GM12874 (cell line): ENCODE data around the gene CFAP119.

Source experiments
- CTCF ChIP-seq: IDR thresholded peaks from 2 replicates; pipeline ENCODE4 v1.5.1; 2011; ENCODE audit warnings: low read depth, mild to moderate bottlenecking, control low read depth, low read length, moderate library complexity; ENCODE audit not compliant: insufficient read depth

Gene CFAP119

GRCh38 chr16:30762991-30763725, 1.3 kb upstream of the CFAP119 start:
- no peak for TF ChIP-seq CTCF

GRCh38 chr16:30761427-30761927, 385 bp downstream of the CFAP119 start:
- no peak for TF ChIP-seq CTCF

- no peak for TF ChIP-seq CTCF
Observed at GRCh38 chr16:30760577-30761426, 1.1 kb downstream of the CFAP119 start.

- no peak for TF ChIP-seq CTCF
Observed at GRCh38 chr16:30760001-30760559, 1.8 kb downstream of the CFAP119 start.

- TF ChIP-seq CTCF, result no peak
Observed at GRCh38 chr16:30758988-30759491, 2.8 kb downstream of the CFAP119 start.

- no peak for TF ChIP-seq CTCF
Observed at GRCh38 chr16:30757316-30757715, 4.5 kb downstream of the CFAP119 start.

- no peak for TF ChIP-seq CTCF
Observed at GRCh38 chr16:30756781-30757100, 5.1 kb downstream of the CFAP119 start.
